IMR-90 (cell line): ENCODE measurements around the gene TNRC6A. TPM values are rescaled to one million over a fixed set of nuclear protein-coding genes. Genes with fewer than 3 reads are reported as not detected.

ENCODE experiments used
- ATAC-seq: fragments of 200-7000 bp; cut with Tn5 transposase; 2 replicates; pipeline ENCODE4 v1.9.1; 2020; ENCODE audit warnings: low read depth, mild to moderate bottlenecking, moderate library complexity
- BruUV-seq: library from RNA; stranded (reverse); fragments of 400-500 nt; replicated peaks from 2 replicates; lab custom pipeline; 2021; lab: Mats Ljungman, UMichigan
- CTCF ChIA-PET: fragments of 300-600 bp; formaldehyde crosslinking; extraction: SDS; loops from one replicate; lab custom pipeline; 2021; ENCODE audit warnings: antibody characterized with exemption; lab: Yijun Ruan, JAX
- POLR2A ChIA-PET: fragments of 300-600 bp; sonication (Branson Sonifier 250); formaldehyde crosslinking; loops from one replicate; lab custom pipeline; 2022; ENCODE audit warnings: antibody characterized with exemption; ENCODE audit not compliant: unreplicated experiment; lab: Charles Lee
- DNase-seq: peaks from one replicate; pipeline ENCODE4 v3.0.0; 2013
- H2AFZ ChIP-seq: replicated peaks from 2 replicates; pipeline ENCODE3; 2013; ENCODE audit warnings: low read length, mild to moderate bottlenecking; ENCODE audit not compliant: poor library complexity
- H2AK5ac ChIP-seq: 2 replicates; pipeline ENCODE4 v1.6.1; 2013; ENCODE audit warnings: low read depth, low read length, inconsistent platforms
- H2AK9ac ChIP-seq: replicated peaks from 2 replicates; pipeline ENCODE3; 2013; ENCODE audit warnings: mild to moderate bottlenecking, low read depth, low read length, moderate library complexity; ENCODE audit not compliant: poor library complexity
- H2BK120ac ChIP-seq: 2 replicates; pipeline ENCODE4 v1.6.1; 2013; ENCODE audit warnings: low read depth, low read length, inconsistent platforms
- H2BK15ac ChIP-seq: 3 replicates; pipeline ENCODE4 v1.6.1; 2013; ENCODE audit warnings: low read depth, low read length, inconsistent platforms
- H2BK20ac ChIP-seq: 2 replicates; pipeline ENCODE4 v1.6.1; 2013; ENCODE audit warnings: low read depth, mild to moderate bottlenecking, inconsistent platforms, low read length, moderate library complexity
- H2BK5ac ChIP-seq: 2 replicates; pipeline ENCODE4 v1.6.1; 2013; ENCODE audit warnings: mild to moderate bottlenecking, low read depth, low read length, inconsistent platforms; ENCODE audit not compliant: poor library complexity, severe bottlenecking
- H3K14ac ChIP-seq: replicated peaks from 2 replicates; pipeline ENCODE4 v1.6.1; 2013; ENCODE audit warnings: low read depth, low read length, inconsistent platforms
- H3K18ac ChIP-seq: 2 replicates; pipeline ENCODE4 v1.6.1; 2013; ENCODE audit warnings: low read depth, low read length, control low read depth
- H3K23ac ChIP-seq: 2 replicates; pipeline ENCODE4 v1.6.1; 2013; ENCODE audit warnings: low read depth, low read length, inconsistent platforms
- H3K27ac ChIP-seq: 2 replicates; pipeline ENCODE4 v1.5.1; 2013; ENCODE audit warnings: mild to moderate bottlenecking, control low read depth, low read length; ENCODE audit not compliant: insufficient read depth
- H3K27me3 ChIP-seq: 2 replicates; pipeline ENCODE4 v1.6.1; 2013; ENCODE audit warnings: low read length; ENCODE audit not compliant: control insufficient read depth, insufficient read depth
- H3K36me3 ChIP-seq: 2 replicates; pipeline ENCODE4 v1.6.1; 2013; ENCODE audit warnings: low read length, mixed read lengths; ENCODE audit not compliant: control insufficient read depth, insufficient read depth
- H3K4ac ChIP-seq: 2 replicates; pipeline ENCODE4 v1.6.1; 2013; ENCODE audit warnings: low read depth, low read length, inconsistent platforms
- H3K4me1 ChIP-seq: 2 replicates; pipeline ENCODE4 v1.6.1; 2013; ENCODE audit warnings: low read length, mixed read lengths; ENCODE audit not compliant: control insufficient read depth, insufficient read depth
- H3K4me2 ChIP-seq: 2 replicates; pipeline ENCODE4 v1.6.1; 2013; ENCODE audit warnings: low read depth, mild to moderate bottlenecking, control low read depth, low read length, moderate library complexity
- H3K4me3 ChIP-seq: 2 replicates; pipeline ENCODE4 v1.5.1; 2013; ENCODE audit warnings: low read depth, mild to moderate bottlenecking, control low read depth, low read length, moderate library complexity; ENCODE audit not compliant: insufficient read depth
- H3K56ac ChIP-seq: 2 replicates; pipeline ENCODE4 v1.6.1; 2013; ENCODE audit warnings: low read length, inconsistent platforms; ENCODE audit not compliant: insufficient read depth; ENCODE audit errors: extremely low read depth
- H3K79me1 ChIP-seq, 2 experiments: 2 replicates each; pipeline ENCODE4 v1.6.1; 2013; ENCODE audit warnings: low read length in 2 of 2, inconsistent platforms in 1 of 2, low read depth in 1 of 2
- H3K9ac ChIP-seq: 2 replicates; pipeline ENCODE4 v1.6.1; 2013; ENCODE audit warnings: low read depth, low read length, control low read depth
- H3K9me1 ChIP-seq: 2 replicates; pipeline ENCODE4 v1.6.1; 2013; ENCODE audit warnings: low read length, inconsistent platforms; ENCODE audit not compliant: insufficient read depth
- H3K9me3 ChIP-seq: 2 replicates; pipeline ENCODE4 v1.6.1; 2013; ENCODE audit warnings: low read length; ENCODE audit not compliant: control insufficient read depth, insufficient read depth
- H4K20me1 ChIP-seq: 2 replicates; pipeline ENCODE4 v1.6.1; 2013; ENCODE audit warnings: low read length, inconsistent platforms; ENCODE audit not compliant: insufficient read depth
- H4K5ac ChIP-seq: 2 replicates; pipeline ENCODE4 v1.6.1; 2013; ENCODE audit warnings: mild to moderate bottlenecking, low read depth, low read length, control low read depth
- H4K8ac ChIP-seq, 2 experiments: 2 replicates each; pipeline ENCODE4 v1.6.1; 2013; ENCODE audit warnings: low read depth in 2 of 2, low read length in 2 of 2, control low read depth in 1 of 2, inconsistent platforms in 1 of 2
- H4K91ac ChIP-seq: 2 replicates; pipeline ENCODE4 v1.6.1; 2013; ENCODE audit warnings: low read depth, low read length, inconsistent platforms; ENCODE audit not compliant: insufficient read depth
- CEBPB ChIP-seq: IDR thresholded peaks from 2 replicates; pipeline ENCODE4 v1.6.1; 2012; ENCODE audit warnings: low read depth, low read length, improper control_type of control experiment
- FOS ChIP-seq: fragments of 150-350 bp; IDR thresholded peaks from 2 replicates; pipeline ENCODE4 v1.6.1; 2016; ENCODE audit warnings: low read depth, low read length
- POLR2A ChIP-seq: IDR thresholded peaks from 2 replicates; pipeline ENCODE4 v1.6.1; 2012; ENCODE audit warnings: mild to moderate bottlenecking, low read depth, low read length
- WGBS, 2 experiments: methylation state at CpG; one replicate each; pipeline versions ENCODE4 v1.1.5 to v1.1.7; 2013; ENCODE audit warnings: missing lambda C conversion rate in 2 of 2; ENCODE audit not compliant: insufficient read length in 1 of 2; ENCODE audit errors: extremely low coverage in 2 of 2; 5-methylcytosine and 5-hydroxymethylcytosine counted together
- dilution Hi-C: fragments of 300-500 bp; cut with HindIII; formaldehyde crosslinking; loops from one replicate; pipeline ENCODE4 v1.14.3; 2018; ENCODE audit warnings: low sequenced_read_pairs; ENCODE audit not compliant: unreplicated experiment
- in situ Hi-C: fragments of 300-500 bp; cut with MboI; formaldehyde crosslinking; loops from 3 replicates; pipeline ENCODE4 v1.14.3; 2019; ENCODE audit warnings: low sequenced_read_pairs, inconsistent platforms, mixed read lengths
- intact Hi-C: fragments of 100-400 bp; cut with micrococcal nuclease; formaldehyde crosslinking; loops from 2 replicates; pipeline ENCODE4 v1.10.0; 2022
- polyA plus RNA-seq, 3 experiments: library from polyadenylated mRNA; depleted of rRNA; stranded (reverse); fragments of >200 nt; gene quantifications; 2 replicates each; pipeline ENCODE4 v1.2.3, GENCODE V29; 2012; ENCODE audit warnings: low replicate concordance in 1 of 3
- total RNA-seq: library from RNA; depleted of rRNA; stranded (reverse); fragments of >200 nt; gene quantifications from 2 replicates; pipeline ENCODE4 v1.2.3, GENCODE V29; 2012
- TF ChIP-seq, protein P1 (sequence below): conservative IDR thresholded peaks from 2 replicates; pipeline ENCODE4 v1.5.1; 2012; ENCODE audit warnings: mild to moderate bottlenecking, low read depth, low read length, improper control_type of control experiment

The TNRC6A gene
- total and polyA plus RNA-seq, 2 of the 4 experiments (the other 2 are of a cell fraction) = 32.4 to 42.3 TPM

DNA sequence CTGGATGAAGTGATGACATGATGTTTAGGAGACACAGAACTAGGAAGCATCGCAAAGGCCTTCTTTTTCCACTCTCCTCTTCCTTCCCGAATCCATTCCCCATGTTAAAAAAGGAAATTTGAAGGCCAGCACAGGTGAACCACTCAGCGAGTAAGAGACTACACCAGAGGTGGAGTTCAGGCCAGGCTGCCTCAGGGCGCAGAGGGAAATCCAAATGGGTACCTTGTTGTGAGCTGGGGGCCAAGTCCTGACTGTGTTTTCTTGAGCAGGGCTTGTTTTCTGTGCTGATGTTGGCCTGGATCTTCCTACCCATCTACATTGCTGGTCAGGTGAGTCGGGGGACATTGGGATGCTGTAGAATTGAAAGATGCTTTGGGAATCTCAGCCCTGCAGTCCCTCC lies 142.4 kb downstream of the TNRC6A start:
- H3K9ac ChIP-seq = no peak overlapping the region
- DNase-seq (no peak), ATAC-seq (no peak)
- no peak overlapping the region for H3K4ac ChIP-seq
- H2AK5ac ChIP-seq = no peak overlapping the region
- H3K4me2 ChIP-seq = no peak overlapping the region
- H2BK20ac ChIP-seq = no peak overlapping the region
- H2AFZ ChIP-seq = no peak overlapping the region
- no peak overlapping the region for H3K56ac ChIP-seq
- peaks cover 8% of the 10 kb centered on the region for H3K27me3 ChIP-seq
- no CpG with 5 or more reads among the region's 5 CpGs for WGBS, 2 experiments
- no peak overlapping the region for H4K8ac ChIP-seq
- no peaks in the 10 kb centered on the region for H3K4me1 ChIP-seq
- no TSS peak for BruUV-seq
- H4K5ac ChIP-seq = no peak overlapping the region
- CTCF ChIA-PET = no interaction called here
- no peak overlapping the region for H3K4me3 ChIP-seq
- H3K9me1 ChIP-seq = no peaks in the 10 kb centered on the region
- intact Hi-C loops = no loop called here
- H4K91ac ChIP-seq = no peak overlapping the region
- dilution Hi-C loops = no loop called here
- H3K9me3 ChIP-seq = no peaks in the 10 kb centered on the region
- no peak overlapping the region for H2BK15ac ChIP-seq
- H3K36me3 ChIP-seq = no peaks in the 10 kb centered on the region
- H2BK5ac ChIP-seq = no peak overlapping the region
- H4K20me1 ChIP-seq = no peaks in the 10 kb centered on the region
- H2AK9ac ChIP-seq = no peak overlapping the region
- POLR2A ChIA-PET = no interaction called here
- no peak overlapping the region for H2BK120ac ChIP-seq
- in situ Hi-C loops = no loop called here
- TF ChIP-seq, protein P1, sequence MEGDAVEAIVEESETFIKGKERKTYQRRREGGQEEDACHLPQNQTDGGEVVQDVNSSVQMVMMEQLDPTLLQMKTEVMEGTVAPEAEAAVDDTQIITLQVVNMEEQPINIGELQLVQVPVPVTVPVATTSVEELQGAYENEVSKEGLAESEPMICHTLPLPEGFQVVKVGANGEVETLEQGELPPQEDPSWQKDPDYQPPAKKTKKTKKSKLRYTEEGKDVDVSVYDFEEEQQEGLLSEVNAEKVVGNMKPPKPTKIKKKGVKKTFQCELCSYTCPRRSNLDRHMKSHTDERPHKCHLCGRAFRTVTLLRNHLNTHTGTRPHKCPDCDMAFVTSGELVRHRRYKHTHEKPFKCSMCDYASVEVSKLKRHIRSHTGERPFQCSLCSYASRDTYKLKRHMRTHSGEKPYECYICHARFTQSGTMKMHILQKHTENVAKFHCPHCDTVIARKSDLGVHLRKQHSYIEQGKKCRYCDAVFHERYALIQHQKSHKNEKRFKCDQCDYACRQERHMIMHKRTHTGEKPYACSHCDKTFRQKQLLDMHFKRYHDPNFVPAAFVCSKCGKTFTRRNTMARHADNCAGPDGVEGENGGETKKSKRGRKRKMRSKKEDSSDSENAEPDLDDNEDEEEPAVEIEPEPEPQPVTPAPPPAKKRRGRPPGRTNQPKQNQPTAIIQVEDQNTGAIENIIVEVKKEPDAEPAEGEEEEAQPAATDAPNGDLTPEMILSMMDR = no peak
- TF ChIP-seq FOS (no peak), CEBPB (no peak), POLR2A (no peak)
- H3K79me1 ChIP-seq = no peaks in the 10 kb centered on the region
- H3K23ac ChIP-seq = no peak overlapping the region
- no peak overlapping the region for H3K14ac ChIP-seq
- H3K27ac ChIP-seq = no peak overlapping the region
- H3K18ac ChIP-seq = no peak overlapping the region
